ENCODE results near the gene FPGS.

FPGS gene

DNA sequence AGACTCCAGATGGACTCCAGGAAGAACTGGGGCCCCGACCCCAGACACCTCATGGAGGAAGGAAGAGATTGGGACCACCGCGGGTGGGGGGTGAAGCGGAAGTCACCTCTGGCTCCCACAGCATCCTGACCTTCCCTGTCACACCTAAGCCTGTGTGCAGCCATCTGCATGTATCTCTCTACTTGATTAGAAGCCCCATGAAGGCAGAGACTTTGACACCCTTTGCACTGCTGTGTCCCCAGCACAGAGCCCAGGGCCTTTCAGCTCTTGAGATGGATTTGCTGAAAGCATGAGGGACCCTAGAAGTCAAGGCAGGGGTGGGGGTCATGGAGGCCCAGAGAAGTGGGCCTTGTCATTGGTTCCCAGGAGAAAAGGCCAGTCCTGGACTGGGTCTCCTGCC lies 54.6 kb downstream of the FPGS start:
- Histone ChIP-seq H3K18ac (ENCODE audit: low read length) (no peak overlapping the region), H4K8ac (ENCODE audit: low read depth, low read length) (no peak overlapping the region), H2AK5ac (ENCODE audit: low read length) (no peak overlapping the region), H3K36me3 (ENCODE audit: control insufficient read depth, insufficient read depth, low read length) (no peaks in the 10 kb centered on the region), H4K5ac (ENCODE audit: low read length) (no peak overlapping the region), H2BK5ac (ENCODE audit: low read length) (no peak overlapping the region), H3K4me3 (ENCODE audit: low read length) (no peak overlapping the region), H3K79me1 (ENCODE audit: low read length) (no peaks in the 10 kb centered on the region), H3K23ac (ENCODE audit: low read length) (no peak overlapping the region), H3K27me3 (ENCODE audit: insufficient read depth, low read length, poor library complexity) (no peaks in the 10 kb centered on the region), H3K4ac (ENCODE audit: low read depth, low read length) (no peak overlapping the region), H3K9ac (ENCODE audit: low read length) (no peak overlapping the region), H2BK15ac (replicated peaks; ENCODE audit: low read depth) (no peak overlapping the region), H3K4me2 (ENCODE audit: low read length) (no peak overlapping the region), H3K4me1 (ENCODE audit: control insufficient read depth, low read depth, low read length) (peaks cover 3% of the 10 kb centered on the region), H2BK120ac (ENCODE audit: low read depth, low read length) (no peak overlapping the region), H3K56ac (ENCODE audit: low read length) (no peak overlapping the region), H3K79me2 (ENCODE audit: control insufficient read depth, insufficient read depth, low read length) (no peaks in the 10 kb centered on the region), H3K27ac (ENCODE audit: low read depth, low read length) (no peak overlapping the region)
- WGBS (ENCODE audit: extremely low coverage, insufficient coverage, low lambda C conversion rate): no CpG with 5 or more reads among the region's 4 CpGs
- no peak for DNase-seq

DNA sequence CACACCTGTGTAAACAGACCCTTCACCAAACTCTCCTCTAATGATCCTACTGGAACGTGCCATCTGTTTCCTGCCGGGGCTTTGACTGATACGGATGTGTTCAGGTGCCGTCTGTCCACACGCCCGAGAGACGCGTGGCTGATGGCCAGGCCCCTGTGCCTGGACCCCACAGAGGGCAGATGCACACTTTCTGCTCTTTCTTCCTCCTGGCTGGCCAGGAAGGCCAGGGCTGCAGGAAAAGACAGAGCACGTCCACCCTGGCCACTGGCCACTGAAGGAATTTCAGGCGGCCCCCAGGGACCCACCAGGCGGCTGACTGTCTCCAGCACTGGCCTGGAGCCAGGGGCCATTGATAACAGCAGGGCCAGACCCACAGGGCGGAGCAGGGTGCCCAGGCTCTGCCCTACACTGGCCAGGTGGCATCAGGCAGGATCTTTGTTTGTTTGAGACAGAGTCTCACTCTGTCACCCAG lies 55.4 kb downstream of the FPGS start:
- no peak overlapping the region for H3K18ac ChIP-seq (ENCODE audit: low read length)
- no peaks in the 10 kb centered on the region for H3K36me3 ChIP-seq (ENCODE audit: control insufficient read depth, insufficient read depth, low read length)
- H2BK120ac ChIP-seq (ENCODE audit: low read depth, low read length): no peak overlapping the region
- no peaks in the 10 kb centered on the region for H3K79me1 ChIP-seq (ENCODE audit: low read length)
- no peak overlapping the region for H3K56ac ChIP-seq (ENCODE audit: low read length)
- no peak overlapping the region for H4K5ac ChIP-seq (ENCODE audit: low read length)
- no peak overlapping the region for H2BK5ac ChIP-seq (ENCODE audit: low read length)
- H3K23ac ChIP-seq (ENCODE audit: low read length): no peak overlapping the region
- H3K27ac ChIP-seq (ENCODE audit: low read depth, low read length): no peak overlapping the region
- no peak overlapping the region for H2AK5ac ChIP-seq (ENCODE audit: low read length)
- no peak overlapping the region for H2BK15ac ChIP-seq (replicated peaks; ENCODE audit: low read depth)
- no peak overlapping the region for H4K8ac ChIP-seq (ENCODE audit: low read depth, low read length)
- H3K79me2 ChIP-seq (ENCODE audit: control insufficient read depth, insufficient read depth, low read length): no peaks in the 10 kb centered on the region
- no peak overlapping the region for H3K9ac ChIP-seq (ENCODE audit: low read length)
- H3K27me3 ChIP-seq (ENCODE audit: insufficient read depth, low read length, poor library complexity): no peaks in the 10 kb centered on the region
- no peak overlapping the region for H3K4me2 ChIP-seq (ENCODE audit: low read length)
- peaks cover 3% of the 10 kb centered on the region for H3K4me1 ChIP-seq (ENCODE audit: control insufficient read depth, low read depth, low read length)
- WGBS (ENCODE audit: extremely low coverage, insufficient coverage, low lambda C conversion rate): no CpG with 5 or more reads among the region's 12 CpGs
- no peak overlapping the region for H3K4ac ChIP-seq (ENCODE audit: low read depth, low read length)
- no peak for DNase-seq
- no peak overlapping the region for H3K4me3 ChIP-seq (ENCODE audit: low read length)

DNA sequence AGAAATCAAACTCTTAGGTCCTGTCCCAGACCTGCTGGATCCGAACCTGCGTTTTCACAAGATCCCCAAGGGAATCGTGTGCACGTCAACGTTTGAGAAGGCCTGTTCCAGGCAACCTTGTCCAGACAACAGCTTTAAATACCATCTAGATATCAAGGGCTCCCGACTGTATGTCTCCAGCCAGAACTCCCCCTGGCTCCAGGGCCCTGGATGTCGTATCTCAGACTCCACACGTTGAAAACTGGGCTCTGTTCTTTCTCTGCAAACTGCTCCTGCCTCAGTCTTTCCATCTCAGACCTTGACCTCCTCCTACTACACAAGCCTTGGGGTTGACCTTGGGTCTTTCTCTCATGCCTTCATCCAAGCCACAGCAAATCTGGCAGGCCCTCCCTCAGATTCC lies 57.6 kb downstream of the FPGS start:
- Histone ChIP-seq H3K4me3 (ENCODE audit: low read length) (no peak overlapping the region), H3K36me3 (ENCODE audit: control insufficient read depth, insufficient read depth, low read length) (no peaks in the 10 kb centered on the region)
- WGBS (ENCODE audit: extremely low coverage, insufficient coverage, low lambda C conversion rate): no CpG with 5 or more reads among the region's 8 CpGs

DNA sequence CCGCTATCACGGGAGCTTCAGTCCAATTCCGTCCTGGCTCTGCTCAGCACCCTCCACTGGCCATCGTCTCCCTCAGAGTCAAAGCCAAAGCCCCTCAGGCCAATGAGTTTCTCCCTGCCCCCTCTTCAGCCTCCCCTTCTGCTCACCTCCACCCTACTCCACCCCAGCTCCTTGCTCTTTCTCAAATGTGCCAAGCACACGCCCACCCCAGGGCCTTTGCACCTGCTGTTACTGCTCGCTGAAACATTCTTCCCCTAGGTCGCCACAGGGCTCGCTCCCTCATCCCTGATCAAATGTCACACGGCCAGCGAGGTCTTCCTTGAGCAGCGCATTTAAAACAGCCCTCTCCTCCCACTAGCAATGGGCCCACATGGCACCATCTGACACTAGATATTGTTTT lies 58.1 kb downstream of the FPGS start:
- no peak overlapping the region for H3K4ac ChIP-seq (ENCODE audit: low read depth, low read length)
- H2AK5ac ChIP-seq (ENCODE audit: low read length): no peak overlapping the region
- H2BK5ac ChIP-seq (ENCODE audit: low read length): no peak overlapping the region
- H2BK120ac ChIP-seq (ENCODE audit: low read depth, low read length): no peak overlapping the region
- H2BK15ac ChIP-seq (replicated peaks; ENCODE audit: low read depth): no peak overlapping the region
- no peak overlapping the region for H3K56ac ChIP-seq (ENCODE audit: low read length)
- H3K23ac ChIP-seq (ENCODE audit: low read length): no peak overlapping the region
- H4K5ac ChIP-seq (ENCODE audit: low read length): no peak overlapping the region
- no peak overlapping the region for H3K9ac ChIP-seq (ENCODE audit: low read length)
- H3K18ac ChIP-seq (ENCODE audit: low read length): no peak overlapping the region
- H3K4me2 ChIP-seq (ENCODE audit: low read length): no peak overlapping the region
- WGBS (ENCODE audit: extremely low coverage, insufficient coverage, low lambda C conversion rate): no CpG with 5 or more reads among the region's 11 CpGs
- no peaks in the 10 kb centered on the region for H3K27me3 ChIP-seq (ENCODE audit: insufficient read depth, low read length, poor library complexity)
- H3K4me3 ChIP-seq (ENCODE audit: low read length): no peak overlapping the region
- no peaks in the 10 kb centered on the region for H3K79me1 ChIP-seq (ENCODE audit: low read length)
- H3K4me1 ChIP-seq (ENCODE audit: control insufficient read depth, low read depth, low read length): no peaks in the 10 kb centered on the region
- H3K79me2 ChIP-seq (ENCODE audit: control insufficient read depth, insufficient read depth, low read length): no peaks in the 10 kb centered on the region
- no peak overlapping the region for H3K27ac ChIP-seq (ENCODE audit: low read depth, low read length)
- H4K8ac ChIP-seq (ENCODE audit: low read depth, low read length): no peak overlapping the region
- H3K36me3 ChIP-seq (ENCODE audit: control insufficient read depth, insufficient read depth, low read length): no peaks in the 10 kb centered on the region
- no peak for DNase-seq

More for the DNA sequence above, 57.6 kb downstream of the FPGS start:
- Histone ChIP-seq H3K56ac (ENCODE audit: low read length) (no peak overlapping the region), H2AK5ac (ENCODE audit: low read length) (no peak overlapping the region), H3K27me3 (ENCODE audit: insufficient read depth, low read length, poor library complexity) (no peaks in the 10 kb centered on the region), H3K79me2 (ENCODE audit: control insufficient read depth, insufficient read depth, low read length) (no peaks in the 10 kb centered on the region), H4K5ac (ENCODE audit: low read length) (no peak overlapping the region), H3K27ac (ENCODE audit: low read depth, low read length) (no peak overlapping the region), H3K9ac (ENCODE audit: low read length) (no peak overlapping the region), H4K8ac (ENCODE audit: low read depth, low read length) (no peak overlapping the region), H3K4me2 (ENCODE audit: low read length) (no peak overlapping the region), H2BK15ac (replicated peaks; ENCODE audit: low read depth) (no peak overlapping the region), H3K4me1 (ENCODE audit: control insufficient read depth, low read depth, low read length) (no peaks in the 10 kb centered on the region), H3K18ac (ENCODE audit: low read length) (no peak overlapping the region), H3K79me1 (ENCODE audit: low read length) (no peaks in the 10 kb centered on the region), H3K4ac (ENCODE audit: low read depth, low read length) (no peak overlapping the region), H2BK5ac (ENCODE audit: low read length) (no peak overlapping the region), H2BK120ac (ENCODE audit: low read depth, low read length) (no peak overlapping the region), H3K23ac (ENCODE audit: low read length) (no peak overlapping the region)
- no peak for DNase-seq

DNA sequence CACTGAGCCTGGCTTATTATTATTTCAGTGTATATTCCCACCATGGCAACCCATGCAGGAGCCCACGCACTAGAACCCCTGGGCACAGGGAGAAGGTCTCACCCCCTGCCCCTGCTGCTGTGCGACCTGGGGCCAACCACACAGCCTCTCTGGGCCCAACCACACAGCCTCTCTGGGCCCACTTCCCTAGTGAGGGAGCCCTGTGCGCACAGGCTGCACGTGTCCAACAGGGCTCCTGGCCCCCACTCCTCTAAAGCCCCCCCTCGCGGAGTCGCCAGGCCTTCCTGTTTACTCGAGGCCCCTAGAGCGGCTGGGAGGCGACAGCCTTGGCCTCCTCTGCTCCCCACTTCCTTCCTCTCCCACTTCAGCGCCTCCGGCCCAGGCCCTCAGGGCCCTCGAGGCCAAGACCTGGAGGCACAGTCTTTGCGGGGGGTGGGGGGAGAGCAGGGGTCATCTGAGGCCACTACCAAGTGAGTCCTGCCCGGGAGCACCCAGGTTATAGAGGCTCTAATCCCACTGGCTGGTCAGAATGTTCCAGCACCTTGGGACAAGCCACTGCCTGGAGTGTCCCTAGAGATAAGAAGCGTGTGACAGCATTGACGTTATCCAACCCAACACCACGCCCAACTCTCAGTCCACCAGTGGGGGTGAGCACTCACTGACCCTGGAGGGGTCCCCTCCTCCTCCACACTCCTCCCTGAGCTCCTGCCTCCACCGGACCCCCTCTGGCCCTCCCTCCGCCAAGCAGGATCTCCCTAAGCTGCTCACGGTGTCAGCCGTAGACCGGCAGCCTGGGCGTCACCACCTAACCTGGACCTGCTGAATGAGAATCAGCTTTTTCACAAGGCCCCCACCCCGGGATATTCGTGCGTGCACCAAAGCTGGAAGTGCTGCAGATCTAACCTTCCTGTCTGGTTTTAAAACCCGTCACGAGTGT lies 59.7 kb downstream of the FPGS start:
- Histone ChIP-seq H3K56ac (ENCODE audit: low read length) (peak overlapping the region; percentile 42), H2AK5ac (ENCODE audit: low read length) (no peak overlapping the region), H4K8ac (ENCODE audit: low read depth, low read length) (no peak overlapping the region), H2BK120ac (ENCODE audit: low read depth, low read length) (no peak overlapping the region), H3K4me3 (ENCODE audit: low read length) (no peak overlapping the region), H3K4me1 (ENCODE audit: control insufficient read depth, low read depth, low read length) (no peaks in the 10 kb centered on the region), H3K79me1 (ENCODE audit: low read length) (no peaks in the 10 kb centered on the region), H3K18ac (ENCODE audit: low read length) (no peak overlapping the region), H3K23ac (ENCODE audit: low read length) (no peak overlapping the region), H2BK15ac (replicated peaks; ENCODE audit: low read depth) (no peak overlapping the region), H2BK5ac (ENCODE audit: low read length) (no peak overlapping the region), H3K27me3 (ENCODE audit: insufficient read depth, low read length, poor library complexity) (no peaks in the 10 kb centered on the region), H3K9ac (ENCODE audit: low read length) (no peak overlapping the region), H3K4ac (ENCODE audit: low read depth, low read length) (no peak overlapping the region), H3K27ac (ENCODE audit: low read depth, low read length) (no peak overlapping the region), H4K5ac (ENCODE audit: low read length) (no peak overlapping the region), H3K36me3 (ENCODE audit: control insufficient read depth, insufficient read depth, low read length) (no peaks in the 10 kb centered on the region), H3K4me2 (ENCODE audit: low read length) (no peak overlapping the region), H3K79me2 (ENCODE audit: control insufficient read depth, insufficient read depth, low read length) (no peaks in the 10 kb centered on the region)
- no peak for DNase-seq
- WGBS (ENCODE audit: extremely low coverage, insufficient coverage, low lambda C conversion rate): no CpG with 5 or more reads among the region's 29 CpGs
